Subcutaneous abdominal adipose tissue (tissue), 5 donors: ENCODE measurements around the gene SUDS3.
"Not testable (repeated sequence)": the region's sequence is repeated elsewhere in the genome, so short reads cannot be mapped to it uniquely, and the experiment has no call there.

Source experiments
- H3K27ac ChIP-seq: one replicate; pipeline ENCODE4 v1.7.0; 2013; ENCODE audit warnings: low read depth, mild to moderate bottlenecking, inconsistent platforms, low read length, moderate library complexity
- H3K27me3 ChIP-seq, 5 donors: one replicate each; pipeline ENCODE4 v1.7.0; 2013; ENCODE audit warnings: low read length in 5 of 5, inconsistent platforms in 1 of 5; ENCODE audit not compliant: control insufficient read depth in 5 of 5, insufficient read depth in 4 of 5
- H3K36me3 ChIP-seq, 5 donors: one replicate each; pipeline ENCODE4 v1.7.0; 2013; ENCODE audit warnings: low read length in 5 of 5; ENCODE audit not compliant: control insufficient read depth in 5 of 5, insufficient read depth in 5 of 5
- H3K4me1 ChIP-seq, 5 donors: one replicate each; pipeline ENCODE4 v1.7.0; 2013; ENCODE audit warnings: low read length in 5 of 5, mild to moderate bottlenecking in 3 of 5, moderate library complexity in 1 of 5; ENCODE audit not compliant: control insufficient read depth in 5 of 5, insufficient read depth in 5 of 5
- H3K4me3 ChIP-seq, 5 donors: one replicate each; pipeline ENCODE4 v1.7.0; 2013; ENCODE audit warnings: low read length in 5 of 5, low read depth in 1 of 5
- H3K9ac ChIP-seq, 5 donors: one replicate each; pipeline ENCODE4 v1.7.0; 2013; ENCODE audit warnings: low read length in 5 of 5, mild to moderate bottlenecking in 4 of 5, moderate library complexity in 3 of 5
- H3K9me3 ChIP-seq, 5 donors: one replicate each; pipeline ENCODE4 v1.7.0; 2013; ENCODE audit warnings: low read length in 5 of 5; ENCODE audit not compliant: control insufficient read depth in 5 of 5
- donor health status: healthy.
- donor health status: healthy.
- donor health status: healthy.
- donor health status: healthy.
- donor health status: healthy.

Gene SUDS3

DNA sequence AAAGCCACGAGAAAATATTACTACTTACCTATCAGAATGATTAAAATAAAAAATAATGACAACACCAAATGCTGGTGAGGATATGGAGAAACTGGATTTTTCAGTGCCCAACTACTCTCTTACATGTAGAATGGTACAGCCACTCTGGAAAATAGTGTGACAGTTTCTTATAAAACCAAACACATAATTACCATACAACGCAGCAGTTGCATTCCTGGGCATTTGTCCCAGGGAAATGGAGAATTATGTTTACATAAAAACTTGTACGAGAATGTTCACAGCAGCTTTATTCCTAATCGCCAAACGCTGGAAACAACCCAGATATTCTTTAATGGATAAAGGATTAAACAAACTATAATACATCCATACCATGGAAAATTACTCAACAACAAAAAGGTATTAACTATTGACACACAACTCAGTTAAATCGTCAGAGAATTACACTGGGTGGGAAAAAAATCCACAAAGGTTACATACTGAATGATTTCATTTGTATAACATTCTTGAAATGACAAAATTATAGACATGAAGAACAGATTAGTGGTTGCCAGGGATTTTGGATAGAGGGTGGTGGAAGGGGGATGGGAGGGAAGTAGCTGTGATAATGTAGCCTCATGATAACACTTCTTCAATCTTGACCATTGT lies 39.0 kb upstream of the SUDS3 start:
- Histone ChIP-seq H3K4me3 (no peak overlapping the region), H3K4me1 (no peaks in the 10 kb centered on the region), H3K27ac (no peak overlapping the region), H3K36me3 (no peaks in the 10 kb centered on the region), H3K27me3 (no peaks in the 10 kb centered on the region), H3K9ac (no peak overlapping the region), H3K9me3 (no peaks in the 10 kb centered on the region)

DNA sequence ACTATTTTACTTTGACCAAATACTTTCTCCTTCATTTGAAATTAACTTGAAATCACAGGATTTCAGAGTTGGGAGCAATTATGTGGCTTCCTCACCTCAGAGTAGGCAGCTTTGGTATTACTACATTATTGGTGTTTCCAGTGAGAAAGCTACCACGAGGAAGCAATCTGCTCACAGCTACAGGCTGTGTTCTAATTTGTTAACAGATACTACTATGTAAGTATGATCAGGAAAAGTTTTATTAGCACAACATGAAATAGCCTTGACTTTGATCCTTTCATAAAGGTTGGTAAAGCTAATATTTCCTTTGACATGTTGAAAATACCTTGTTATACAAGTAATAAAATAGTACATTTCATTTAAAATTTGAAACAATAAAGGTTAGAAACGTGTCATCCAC lies 34.3 kb upstream of the SUDS3 start:
- Histone ChIP-seq H3K4me1 (peaks cover 0 to 5% (median 0%) of the 10 kb centered on the region in 5 donors), H3K4me3 (no peak overlapping the region), H3K27ac (no peak overlapping the region), H3K36me3 (no peaks in the 10 kb centered on the region), H3K27me3 (no peaks in the 10 kb centered on the region), H3K9me3 (no peaks in the 10 kb centered on the region), H3K9ac (no peak overlapping the region)

GRCh38 chr12:118344829-118345228 lies 31.5 kb upstream of the SUDS3 start:
- Histone ChIP-seq H3K27ac (no peak overlapping the region), H3K36me3 (no peaks in the 10 kb centered on the region), H3K4me1 (peaks cover 0 to 5% (median 4%) of the 10 kb centered on the region in 5 donors), H3K27me3 (no peaks in the 10 kb centered on the region), H3K9ac (no peak overlapping the region), H3K9me3 (no peaks in the 10 kb centered on the region), H3K4me3 (no peak overlapping the region)

GRCh38 chr12:118345355-118345754 lies 31.0 kb upstream of the SUDS3 start:
- H3K4me3 ChIP-seq, result no peak overlapping the region
- no peaks in the 10 kb centered on the region for H3K27me3 ChIP-seq
- no peaks in the 10 kb centered on the region for H3K36me3 ChIP-seq
- no peak overlapping the region for H3K27ac ChIP-seq
- no peak overlapping the region for H3K9ac ChIP-seq
- no peaks in the 10 kb centered on the region for H3K9me3 ChIP-seq
- peaks cover 0 to 5% (median 4%) of the 10 kb centered on the region in 5 donors for H3K4me1 ChIP-seq

DNA sequence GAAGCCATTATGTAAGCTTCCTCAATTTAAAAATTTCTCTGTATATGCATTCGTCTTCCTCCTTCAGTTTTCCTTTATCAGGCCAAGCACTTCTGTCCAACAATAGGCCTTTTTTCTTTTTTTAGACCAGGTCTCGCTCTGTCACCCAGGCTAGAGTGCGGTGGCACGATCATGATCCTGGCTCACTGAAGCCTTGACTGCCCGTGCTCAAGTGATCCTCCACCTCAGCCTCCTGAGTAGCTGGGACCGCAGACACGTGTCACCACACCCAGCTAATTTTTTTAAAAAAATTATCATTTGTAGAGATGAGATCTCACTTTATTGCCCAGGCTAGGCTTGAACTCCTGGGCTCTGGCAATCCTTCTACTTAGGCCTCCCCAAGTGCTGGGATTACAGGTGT lies 29.5 kb upstream of the SUDS3 start:
- Histone ChIP-seq H3K27ac (no peak overlapping the region), H3K4me1 (peaks cover 0 to 5% (median 4%) of the 10 kb centered on the region in 5 donors), H3K9me3 (no peaks in the 10 kb centered on the region), H3K36me3 (no peaks in the 10 kb centered on the region), H3K9ac (no peak overlapping the region), H3K27me3 (no peaks in the 10 kb centered on the region), H3K4me3 (no peak overlapping the region)

GRCh38 chr12:118347916-118348315 lies 28.4 kb upstream of the SUDS3 start:
- Histone ChIP-seq H3K4me3 (no peak overlapping the region), H3K4me1 (peaks cover 0 to 5% (median 4%) of the 10 kb centered on the region in 5 donors), H3K9ac (no peak overlapping the region), H3K27me3 (no peaks in the 10 kb centered on the region), H3K36me3 (no peaks in the 10 kb centered on the region), H3K27ac (no peak overlapping the region), H3K9me3 (no peaks in the 10 kb centered on the region)

DNA sequence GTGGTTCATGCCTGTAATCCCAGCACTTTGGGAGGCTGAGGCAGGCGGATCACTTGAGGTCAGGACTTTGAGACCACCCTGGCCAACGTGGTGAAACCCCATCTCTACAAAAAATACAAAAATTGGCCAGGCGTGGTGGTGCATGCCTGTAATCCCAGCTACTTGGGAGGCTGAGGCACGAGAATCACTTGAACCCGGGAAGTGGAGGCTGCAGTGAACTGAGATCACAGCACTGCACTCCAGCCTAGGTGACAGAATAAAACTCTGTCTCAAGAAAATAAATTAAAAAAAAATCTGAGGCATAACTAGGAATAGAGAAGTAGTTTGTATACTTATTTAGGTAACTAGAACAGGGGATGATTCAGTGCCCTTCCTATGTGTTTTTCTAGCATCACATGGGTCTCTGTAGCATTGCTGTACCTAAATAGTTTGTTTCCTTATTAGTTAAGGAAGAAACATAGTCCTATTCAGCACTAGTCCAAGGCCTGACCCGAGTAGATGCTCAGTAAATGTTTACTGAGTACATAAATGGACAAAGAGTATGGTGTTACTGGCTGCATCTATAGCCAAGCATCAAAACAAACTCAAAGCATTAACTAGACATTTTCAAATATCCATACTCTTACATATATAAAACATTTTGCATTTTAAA lies 25.3 kb upstream of the SUDS3 start:
- H3K36me3 ChIP-seq, result no peaks in the 10 kb centered on the region
- no peaks in the 10 kb centered on the region for H3K27me3 ChIP-seq
- peaks cover 0 to 5% (median 0%) of the 10 kb centered on the region in 5 donors for H3K4me1 ChIP-seq
- H3K9me3 ChIP-seq, result peaks cover 0 to 3% (median 0%) of the 10 kb centered on the region in 5 donors
- H3K4me3 ChIP-seq, result no peak overlapping the region
- H3K9ac ChIP-seq, result no peak overlapping the region
- H3K27ac ChIP-seq, result no peak overlapping the region

GRCh38 chr12:118353721-118354120 lies 22.6 kb upstream of the SUDS3 start:
- Histone ChIP-seq H3K27ac (no peak overlapping the region), H3K4me1 (peaks cover 0 to 13% (median 10%) of the 10 kb centered on the region in 5 donors)

GRCh38 chr12:118354503-118354902 lies 21.9 kb upstream of the SUDS3 start:
- H3K27me3 ChIP-seq, H3K27ac ChIP-seq, H3K9me3 ChIP-seq, H3K9ac ChIP-seq, H3K36me3 ChIP-seq, H3K4me3 ChIP-seq: not testable (repeated sequence)
- peaks cover 0 to 14% (median 10%) of the 10 kb centered on the region in 5 donors for H3K4me1 ChIP-seq

More at GRCh38 chr12:118353721-118354120, 22.6 kb upstream of the SUDS3 start:
- Histone ChIP-seq H3K9ac (no peak overlapping the region), H3K4me3 (no peak overlapping the region), H3K36me3 (no peaks in the 10 kb centered on the region), H3K9me3 (peaks cover 0 to 3% (median 0%) of the 10 kb centered on the region in 5 donors), H3K27me3 (no peaks in the 10 kb centered on the region)

DNA sequence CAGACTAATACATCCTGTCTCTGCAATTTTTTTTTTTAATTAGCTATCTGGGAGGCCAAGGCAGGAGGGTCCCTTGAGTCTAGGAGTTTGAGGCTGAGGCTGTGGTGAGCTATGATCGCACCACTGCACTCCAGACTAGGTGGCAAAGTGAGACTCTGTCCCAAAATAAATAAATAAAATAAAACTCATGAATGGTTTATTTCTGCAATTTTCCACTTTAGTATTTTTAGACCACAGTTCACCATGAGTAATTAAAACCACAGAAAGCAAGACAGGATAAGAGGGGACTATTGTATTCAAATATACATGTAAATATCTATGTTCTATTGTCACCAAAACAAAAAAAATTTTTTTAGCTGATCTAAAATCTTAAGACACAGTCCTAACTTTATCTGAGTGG lies 21.5 kb upstream of the SUDS3 start:
- Histone ChIP-seq H3K27ac (no peak overlapping the region), H3K4me1 (peaks cover 0 to 15% (median 12%) of the 10 kb centered on the region in 5 donors), H3K4me3 (no peak overlapping the region), H3K27me3 (no peaks in the 10 kb centered on the region), H3K9me3 (peaks cover 0 to 3% (median 0%) of the 10 kb centered on the region in 5 donors), H3K9ac (no peak overlapping the region), H3K36me3 (no peaks in the 10 kb centered on the region)
